LNCAP (cell line): ENCODE results near the gene SUSD6.

ENCODE experiments used
- TF ChIP-seq, protein P1 (sequence below): fragments of 450-650 bp; IDR thresholded peaks from 2 replicates; pipeline ENCODE4 v1.5.1; 2017; ENCODE audit warnings: mild to moderate bottlenecking

The SUSD6 gene

DNA sequence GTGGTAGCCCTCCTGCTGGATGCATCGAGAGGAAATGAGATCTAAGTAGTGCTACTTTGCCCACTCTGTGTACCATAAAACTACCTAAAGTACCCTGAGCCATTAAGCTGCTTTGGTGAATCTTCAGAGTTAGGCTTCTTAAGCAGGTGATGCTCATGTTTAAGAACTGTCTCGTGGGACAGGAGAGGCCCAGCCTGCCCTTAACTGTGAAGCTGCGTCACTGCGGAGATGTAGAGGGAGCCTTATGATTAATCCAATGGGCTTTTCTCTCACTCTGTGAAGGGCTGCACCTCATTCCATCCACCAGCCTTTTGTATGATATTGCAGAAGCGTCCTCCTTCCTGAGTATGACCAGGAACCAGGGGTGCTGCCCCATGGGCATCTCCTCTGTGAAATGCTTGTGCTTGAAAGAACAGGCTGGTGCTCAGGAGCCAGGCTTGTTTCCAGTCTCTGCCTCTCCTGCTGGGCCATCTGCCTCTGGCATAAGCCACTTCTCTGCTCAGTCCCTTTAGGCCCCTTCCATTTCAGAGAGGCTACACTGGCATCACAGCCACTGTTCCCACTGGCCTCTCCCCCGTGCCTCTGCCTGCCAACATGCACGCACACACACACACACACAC lies 30.0 kb upstream of the SUSD6 start:
- TF ChIP-seq, protein P1, sequence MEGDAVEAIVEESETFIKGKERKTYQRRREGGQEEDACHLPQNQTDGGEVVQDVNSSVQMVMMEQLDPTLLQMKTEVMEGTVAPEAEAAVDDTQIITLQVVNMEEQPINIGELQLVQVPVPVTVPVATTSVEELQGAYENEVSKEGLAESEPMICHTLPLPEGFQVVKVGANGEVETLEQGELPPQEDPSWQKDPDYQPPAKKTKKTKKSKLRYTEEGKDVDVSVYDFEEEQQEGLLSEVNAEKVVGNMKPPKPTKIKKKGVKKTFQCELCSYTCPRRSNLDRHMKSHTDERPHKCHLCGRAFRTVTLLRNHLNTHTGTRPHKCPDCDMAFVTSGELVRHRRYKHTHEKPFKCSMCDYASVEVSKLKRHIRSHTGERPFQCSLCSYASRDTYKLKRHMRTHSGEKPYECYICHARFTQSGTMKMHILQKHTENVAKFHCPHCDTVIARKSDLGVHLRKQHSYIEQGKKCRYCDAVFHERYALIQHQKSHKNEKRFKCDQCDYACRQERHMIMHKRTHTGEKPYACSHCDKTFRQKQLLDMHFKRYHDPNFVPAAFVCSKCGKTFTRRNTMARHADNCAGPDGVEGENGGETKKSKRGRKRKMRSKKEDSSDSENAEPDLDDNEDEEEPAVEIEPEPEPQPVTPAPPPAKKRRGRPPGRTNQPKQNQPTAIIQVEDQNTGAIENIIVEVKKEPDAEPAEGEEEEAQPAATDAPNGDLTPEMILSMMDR = no peak

DNA sequence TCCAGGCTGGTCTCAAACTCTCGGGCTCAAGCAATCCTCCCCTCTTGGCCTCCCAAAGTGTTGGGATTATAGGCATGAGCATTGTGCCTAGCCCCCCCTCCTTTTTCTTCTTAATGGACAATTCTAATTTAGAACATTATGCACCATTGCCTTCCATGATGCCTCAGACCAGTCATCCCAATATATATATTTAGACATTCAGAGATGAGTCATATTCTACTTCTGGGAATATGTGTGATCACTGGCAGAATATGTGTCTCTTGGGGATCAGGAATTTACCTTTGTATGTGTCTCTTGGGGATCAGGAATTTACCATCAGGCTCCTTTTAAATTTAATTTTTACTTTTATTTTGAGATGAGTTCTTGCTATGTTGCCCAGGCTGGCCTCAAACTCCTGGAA lies 29.2 kb upstream of the SUSD6 start:
- TF ChIP-seq, protein P1 = no peak

DNA sequence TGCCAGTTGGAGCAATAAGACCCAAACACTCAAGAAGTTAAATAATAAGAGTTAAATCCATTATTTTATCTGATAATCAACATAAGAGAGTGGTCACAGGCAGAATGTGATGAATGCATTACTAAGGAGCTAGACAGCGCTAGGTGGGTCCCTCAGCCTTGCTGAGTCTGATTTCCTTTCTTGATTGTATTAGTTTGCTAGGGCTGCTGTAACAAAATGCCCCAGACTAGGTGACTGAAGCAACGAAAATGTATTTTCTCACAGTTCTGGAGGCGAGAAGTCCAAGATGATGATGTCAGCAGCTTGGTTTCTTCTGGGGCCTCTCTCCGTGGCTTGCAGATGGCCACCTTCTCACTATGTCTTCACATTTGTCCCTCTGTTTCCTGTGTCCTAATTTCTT lies 28.6 kb upstream of the SUSD6 start:
- TF ChIP-seq, protein P1 = no peak

DNA sequence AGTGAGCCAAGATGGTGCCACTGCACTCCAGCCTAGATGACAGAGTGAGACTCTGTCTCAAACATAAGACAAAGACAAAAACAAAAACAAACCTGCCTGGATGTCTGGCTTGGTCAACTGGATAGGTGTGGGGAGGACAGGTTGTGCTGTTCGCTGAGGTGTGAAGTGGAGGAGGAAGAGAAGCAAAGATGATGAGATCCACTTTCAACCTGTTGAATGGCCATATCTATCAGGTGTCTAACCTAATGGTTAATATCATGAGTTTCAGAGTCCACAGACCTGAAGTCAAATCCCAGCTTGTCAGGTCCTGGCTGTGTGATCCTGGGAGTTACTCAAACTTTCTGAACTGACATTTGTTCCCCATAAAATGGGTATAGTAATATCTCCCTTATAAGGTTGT lies 27.0 kb upstream of the SUSD6 start:
- TF ChIP-seq, protein P1 = no peak

DNA sequence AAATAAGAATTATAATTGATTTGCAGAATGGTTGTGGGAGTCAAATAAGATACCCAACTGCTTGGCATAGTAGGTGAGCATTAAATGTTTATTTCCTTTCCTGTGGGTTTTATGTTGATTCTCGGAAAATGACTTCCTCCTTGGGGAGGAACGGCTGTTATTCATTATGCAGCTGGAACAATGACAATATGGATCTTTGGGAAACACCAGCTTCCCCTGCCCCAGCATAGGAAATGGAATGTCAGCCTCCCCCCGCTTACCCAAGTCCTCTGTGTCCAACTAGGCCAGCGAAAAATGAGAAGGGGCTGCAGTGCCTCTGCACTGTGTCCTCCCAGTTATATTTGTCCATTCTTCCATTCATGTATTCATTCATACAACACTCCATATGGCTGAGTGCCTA lies 25.0 kb upstream of the SUSD6 start:
- TF ChIP-seq, protein P1 = no peak

DNA sequence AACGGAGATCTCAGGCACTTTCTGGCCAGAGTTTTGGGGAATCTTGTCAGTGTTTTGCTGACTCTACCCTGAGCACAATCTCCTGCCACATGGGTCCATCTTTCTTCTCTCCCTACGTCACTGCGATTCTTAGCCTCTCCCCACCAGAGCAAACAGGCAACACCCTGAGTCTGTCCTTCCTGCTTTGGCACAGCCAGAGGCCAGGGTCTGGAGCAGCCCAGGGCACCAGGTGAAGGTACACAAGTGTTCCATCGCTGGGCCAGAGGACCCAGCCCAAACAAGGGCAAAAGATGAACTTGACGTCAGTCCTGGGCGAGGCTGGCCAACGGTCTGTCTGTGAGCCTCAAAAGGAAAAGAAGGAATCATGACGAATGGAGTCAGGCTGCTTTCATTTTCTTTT lies 24.0 kb upstream of the SUSD6 start:
- TF ChIP-seq, protein P1 = no peak

DNA sequence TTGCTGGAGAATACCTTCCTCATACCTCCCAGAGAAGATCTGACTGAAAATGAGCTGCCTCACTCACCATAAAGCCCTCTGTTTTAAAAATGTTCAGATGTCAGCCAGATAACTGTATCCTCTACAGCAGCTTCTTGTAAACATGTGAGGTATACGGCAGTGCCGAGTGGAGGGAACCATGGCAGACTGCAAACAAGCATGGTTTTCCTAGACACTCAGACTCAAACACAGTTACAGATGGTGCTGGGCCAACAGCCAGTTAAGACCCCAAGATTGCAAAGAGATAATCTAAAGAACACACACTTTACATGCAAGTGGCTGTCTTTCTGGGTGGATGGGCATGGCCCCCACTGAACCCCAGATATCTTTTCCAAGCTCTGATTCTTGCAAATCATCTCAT lies 20.1 kb upstream of the SUSD6 start:
- TF ChIP-seq, protein P1 = no peak
